Measurements from ENCODE around the gene RPL19.

RPL19 gene

GRCh38 chr17:39225308-39225958 is 25.4 kb downstream of the RPL19 start, which contains the start of gene STAC2:
Gene STAC2 (minus strand): TSS chr17:39225945. CDS start chr17:39225502, 443 bp downstream.
- Histone ChIP-seq H3K4me2 (peak within 1 kb of the TSS; percentile 85 to 99 (median 96)), H3K9me3 (replicated peaks in 1 of 11) (no peaks in the 10 kb centered on the region), H3K4me1 (peaks cover 33 to 57% (median 50%) of the 10 kb centered on the region in 10 experiments), H3K36me3 (no peaks in the 10 kb centered on the region), H4K20me1 (peaks cover 0 to 43% (median 20%) of the 10 kb centered on the region in 11 experiments; a peak in 16 of 22 replicates), H3K9ac (peak within 1 kb of the TSS in 9 of 11 experiments; percentile 18 to 54 (median 31); a peak in 11 of 22 replicates), H3K27me3 (peaks cover 46 to 62% (median 56%) of the 10 kb centered on the region in 11 experiments), H3K27ac (0 out of 22 replicates have a peak within 1 kb of the TSS, but pooled peaks of 1 of the 11 experiments have one; percentile 1), H3K4me3 (peak within 1 kb of the TSS; percentile 34 to 70 (median 58))
- no peak for TF ChIP-seq Cebpa-rat (IDR thresholded peaks at IDR 0.05)

DNA sequence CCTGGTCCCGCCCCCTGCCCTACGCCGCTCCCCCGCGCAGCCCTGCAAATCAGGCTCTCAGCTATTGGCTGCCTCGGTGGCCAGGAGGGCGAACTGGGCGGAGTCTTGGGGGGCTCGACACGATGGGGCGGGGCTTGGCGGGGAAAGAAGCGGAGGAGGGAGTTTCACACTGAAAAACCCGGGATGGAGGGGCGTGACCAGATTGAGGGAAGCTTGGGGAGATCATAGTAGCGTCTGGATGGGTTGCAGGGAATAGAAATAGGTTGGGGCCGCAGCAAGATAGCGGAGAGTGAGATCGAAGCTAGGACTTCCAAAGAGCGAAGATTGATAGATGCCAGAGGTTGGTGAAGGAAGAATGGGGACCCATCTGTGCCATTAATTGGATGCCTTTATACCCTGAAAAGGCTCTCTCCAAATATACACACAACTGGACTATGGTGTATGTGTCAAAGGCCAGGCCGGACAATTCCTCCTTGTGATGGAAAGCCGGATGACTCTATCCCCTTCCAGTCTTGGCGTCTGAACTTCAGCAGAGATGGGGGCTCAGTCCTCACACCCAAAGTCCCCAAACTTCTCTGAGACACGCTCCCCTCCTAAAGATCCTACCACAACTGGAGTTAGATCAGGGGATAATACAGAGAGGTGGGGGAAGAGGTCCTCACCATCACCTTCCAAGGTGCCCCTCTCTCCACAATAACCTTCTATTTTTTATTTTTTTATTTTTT is 26.0 kb downstream of the RPL19 start:
- Histone ChIP-seq H3K27ac (no peak overlapping the region), H4K20me1 (peaks cover 0 to 43% (median 20%) of the 10 kb centered on the region in 11 experiments; a peak in 16 of 22 replicates), H3K9me3 (replicated peaks in 1 of 11) (no peaks in the 10 kb centered on the region), H3K36me3 (no peaks in the 10 kb centered on the region), H3K4me2 (peak overlapping the region; percentile 85 to 99 (median 96)), H3K9ac (no peak overlapping the region; a peak in 1 of 22 replicates), H3K27me3 (peaks cover 46 to 62% (median 56%) of the 10 kb centered on the region in 11 experiments), H3K4me1 (peaks cover 40 to 64% (median 57%) of the 10 kb centered on the region in 10 experiments), H3K4me3 (peak overlapping the region; percentile 34 to 70 (median 58); a peak in 18 of 20 replicates)
- no peak for TF ChIP-seq Cebpa-rat (IDR thresholded peaks at IDR 0.05)

DNA sequence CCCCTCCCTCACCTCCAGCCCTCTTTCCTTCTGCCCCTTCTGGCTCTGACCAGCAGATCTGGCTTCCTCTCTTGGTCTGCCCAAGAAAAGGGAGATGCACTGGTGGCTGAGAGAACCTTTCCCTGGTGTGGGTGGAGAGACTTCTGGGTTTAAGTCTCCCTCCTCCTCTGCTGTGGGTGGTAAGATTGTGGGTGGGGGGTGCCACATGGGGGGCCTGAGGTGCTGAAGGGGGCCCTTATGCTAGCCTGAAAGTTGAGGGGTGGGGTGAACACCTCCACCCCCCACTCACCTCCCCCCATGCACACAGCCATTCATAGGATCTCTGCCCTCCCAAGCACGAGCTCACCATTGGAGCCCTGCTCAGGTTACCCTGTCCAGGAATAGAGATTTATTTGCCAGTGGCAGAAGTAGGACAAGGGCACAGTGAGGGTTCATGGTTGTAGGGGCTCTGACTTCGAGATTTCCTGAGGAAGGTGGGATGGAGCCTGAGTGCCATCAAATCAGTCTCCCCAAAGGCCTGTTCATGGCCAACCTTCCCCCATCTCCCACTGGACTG is 27.4 kb downstream of the RPL19 start:
- Histone ChIP-seq H3K4me2 (no peak overlapping the region), H3K9ac (no peak overlapping the region), H3K36me3 (no peaks in the 10 kb centered on the region), H4K20me1 (peaks cover 0 to 34% (median 20%) of the 10 kb centered on the region in 11 experiments; a peak in 16 of 22 replicates), H3K27me3 (peaks cover 46 to 58% (median 54%) of the 10 kb centered on the region in 11 experiments), H3K4me1 (peaks cover 53 to 73% (median 68%) of the 10 kb centered on the region in 10 experiments), H3K27ac (no peak overlapping the region), H3K9me3 (replicated peaks in 1 of 11) (no peaks in the 10 kb centered on the region), H3K4me3 (no peak overlapping the region)
- no peak for TF ChIP-seq Cebpa-rat (IDR thresholded peaks at IDR 0.05)

- H3K27ac ChIP-seq = no peak overlapping the region
- no peak for TF ChIP-seq Cebpa-rat (IDR thresholded peaks at IDR 0.05)
These were observed 29.3 kb downstream of the RPL19 start for GRCh38 chr17:39229274-39229913.

DNA sequence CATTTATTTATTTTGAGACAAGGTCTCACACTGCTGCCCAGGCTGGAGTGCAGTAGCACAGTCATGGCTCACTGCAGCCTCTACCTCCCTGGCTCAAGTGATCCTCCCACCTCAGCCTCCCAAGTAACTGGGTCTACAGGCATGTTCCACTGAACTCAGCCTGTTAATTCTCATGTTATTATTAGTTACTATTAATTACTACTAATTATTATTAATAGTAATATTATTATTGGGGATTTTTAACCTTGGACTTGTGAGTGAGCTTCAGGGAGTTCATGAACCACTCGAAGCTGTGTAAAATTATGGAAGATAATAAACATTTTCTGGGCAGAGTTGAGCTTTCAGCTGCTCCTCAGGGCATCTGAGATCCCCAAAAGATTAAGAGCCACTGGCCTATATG is 30.3 kb downstream of the RPL19 start:
- Histone ChIP-seq H3K4me2 (peak overlapping the region in 9 of 11 experiments; percentile 83 to 92 (median 89); a peak in 16 of 22 replicates), H4K20me1 (peaks cover 0 to 8% (median 2%) of the 10 kb centered on the region in 11 experiments; a peak in 15 of 22 replicates), H3K27ac (0 out of 22 replicates have a peak overlapping the region, but pooled peaks of 1 of the 11 experiments have one; percentile 18), H3K9ac (no peak overlapping the region), H3K4me3 (no peak overlapping the region), H3K27me3 (peaks cover 21 to 29% (median 26%) of the 10 kb centered on the region in 11 experiments), H3K9me3 (replicated peaks in 1 of 11) (no peaks in the 10 kb centered on the region), H3K36me3 (no peaks in the 10 kb centered on the region), H3K4me1 (peaks cover 31 to 59% (median 56%) of the 10 kb centered on the region in 10 experiments)
- no peak for TF ChIP-seq Cebpa-rat (IDR thresholded peaks at IDR 0.05)

More at GRCh38 chr17:39229274-39229913, 29.3 kb downstream of the RPL19 start:
- no peaks in the 10 kb centered on the region for H3K36me3 ChIP-seq
- peaks cover 31 to 39% (median 36%) of the 10 kb centered on the region in 11 experiments for H3K27me3 ChIP-seq
- no peaks in the 10 kb centered on the region for H3K9me3 ChIP-seq (replicated peaks in 1 of 11)
- H3K4me2 ChIP-seq = peak overlapping the region; percentile 3 to 56 (median 32); a peak in 18 of 22 replicates
- no peak overlapping the region for H3K9ac ChIP-seq
- H3K4me1 ChIP-seq = peaks cover 39 to 62% (median 58%) of the 10 kb centered on the region in 10 experiments
- no peak overlapping the region for H3K4me3 ChIP-seq
- H4K20me1 ChIP-seq = peaks cover 0 to 17% (median 12%) of the 10 kb centered on the region in 11 experiments; a peak in 16 of 22 replicates

GRCh38 chr17:39231091-39231561 is 31.0 kb downstream of the RPL19 start:
- peak overlapping the region; percentile 78 to 92 (median 88) for H3K4me2 ChIP-seq
- peak overlapping the region in 4 of 11 experiments; percentile 0 to 46 (median 26); a peak in 5 of 22 replicates for H3K27ac ChIP-seq
- no peak overlapping the region; a peak in 1 of 20 replicates for H3K4me3 ChIP-seq
- peaks cover 13 to 22% (median 19%) of the 10 kb centered on the region in 11 experiments for H3K27me3 ChIP-seq
- H4K20me1 ChIP-seq = peaks cover 0 to 4% (median 0%) of the 10 kb centered on the region in 11 experiments; a peak in 2 of 22 replicates
- no peaks in the 10 kb centered on the region for H3K9me3 ChIP-seq (replicated peaks in 1 of 11)
- peak in 3 of 11 experiments; percentile 27 to 71 (median 39); a peak in 2 of 22 replicates for TF ChIP-seq Cebpa-rat (IDR thresholded peaks at IDR 0.05)
- H3K4me1 ChIP-seq = peaks cover 27 to 60% (median 57%) of the 10 kb centered on the region in 10 experiments
- H3K9ac ChIP-seq = peak overlapping the region in 7 of 11 experiments; percentile 4 to 65 (median 40); a peak in 11 of 22 replicates
- H3K36me3 ChIP-seq = no peaks in the 10 kb centered on the region

- H3K4me2 ChIP-seq = peak overlapping the region; percentile 78 to 92 (median 88)
- H3K4me3 ChIP-seq = peak overlapping the region in 4 of 10 experiments; percentile 5 to 29 (median 24); a peak in 4 of 20 replicates
- peaks cover 23 to 63% (median 58%) of the 10 kb centered on the region in 10 experiments for H3K4me1 ChIP-seq
- peaks cover 6 to 14% (median 11%) of the 10 kb centered on the region in 11 experiments for H3K27me3 ChIP-seq
- peak overlapping the region in 8 of 11 experiments; percentile 27 to 65 (median 44); a peak in 15 of 22 replicates for H3K9ac ChIP-seq
- peaks cover 0 to 9% (median 0%) of the 10 kb centered on the region in 11 experiments; a peak in 2 of 22 replicates for H4K20me1 ChIP-seq
- TF ChIP-seq Cebpa-rat (IDR thresholded peaks at IDR 0.05) = no peak
- no peaks in the 10 kb centered on the region for H3K9me3 ChIP-seq (replicated peaks in 1 of 11)
- H3K36me3 ChIP-seq = no peaks in the 10 kb centered on the region
- H3K27ac ChIP-seq = peak overlapping the region in 4 of 11 experiments; percentile 0 to 46 (median 26); a peak in 6 of 22 replicates
These were observed 31.8 kb downstream of the RPL19 start for GRCh38 chr17:39231591-39232551.

Data from BLaER1 treated with 17β-estradiol and CSF1 and Interleukin-3, amounts not matched to agents 10 nM and 100 nM (cell line).